Osteoblast (primary cell): ENCODE data around the gene ARHGAP1. TPM values are rescaled to one million over a fixed set of nuclear protein-coding genes. Genes with fewer than 3 reads are reported as not detected.
A peak's percentile ranks its signal among the peaks of the same experiment; 100 is the strongest.

Experiments used
- DNase-seq: peaks from one replicate; pipeline ENCODE4 v3.0.0; 2011; ENCODE audit warnings: low spot score, mixed read lengths; ENCODE audit not compliant: insufficient read length; ENCODE audit errors: missing footprints
- H2AFZ ChIP-seq: 2 replicates; pipeline ENCODE4 v1.6.0; 2011; ENCODE audit warnings: mild to moderate bottlenecking, low read length
- H3K27ac ChIP-seq: 2 replicates; pipeline ENCODE4 v1.5.1; 2011; ENCODE audit warnings: mild to moderate bottlenecking, low read depth, low read length, moderate library complexity
- H3K27me3 ChIP-seq: 2 replicates; pipeline ENCODE4 v1.6.0; 2012; ENCODE audit warnings: mild to moderate bottlenecking, control low read depth, inconsistent platforms, low read length, moderate library complexity; ENCODE audit not compliant: insufficient read depth
- H3K36me3 ChIP-seq: 2 replicates; pipeline ENCODE4 v1.5.1; 2011; ENCODE audit warnings: mild to moderate bottlenecking, low read length, control low read depth, moderate library complexity; ENCODE audit not compliant: insufficient read depth
- H3K4me1 ChIP-seq: 2 replicates; pipeline ENCODE4 v1.5.1; 2011; ENCODE audit warnings: mild to moderate bottlenecking, low read length, control low read depth, moderate library complexity; ENCODE audit not compliant: insufficient read depth
- H3K4me2 ChIP-seq: 2 replicates; pipeline ENCODE4 v1.6.0; 2011; ENCODE audit warnings: mild to moderate bottlenecking, low read length; ENCODE audit not compliant: insufficient read depth
- H3K4me3 ChIP-seq: fragments of 200-600 bp; sonication (generic); 3 replicates; pipeline ENCODE4 v1.5.1; 2012; ENCODE audit warnings: mild to moderate bottlenecking, low read length, inconsistent platforms; ENCODE audit not compliant: insufficient read depth
- H3K79me2 ChIP-seq: 2 replicates; pipeline ENCODE4 v1.6.0; 2012; ENCODE audit warnings: mild to moderate bottlenecking, low read length, control low read depth, inconsistent platforms; ENCODE audit not compliant: insufficient read depth
- H3K9me3 ChIP-seq: 2 replicates; pipeline ENCODE4 v1.5.1; 2011; ENCODE audit warnings: low read depth, low read length, control low read depth
- H4K20me1 ChIP-seq: 2 replicates; pipeline ENCODE4 v1.6.0; 2012; ENCODE audit warnings: mild to moderate bottlenecking, low read length, control low read depth; ENCODE audit not compliant: insufficient read depth
- CTCF ChIP-seq: IDR thresholded peaks from 2 replicates; pipeline ENCODE4 v1.5.1; 2011; ENCODE audit warnings: mild to moderate bottlenecking, low read depth, low read length, moderate library complexity; ENCODE audit errors: extremely low read depth
- total RNA-seq: library from RNA; depleted of rRNA; stranded (reverse); fragments of >200 nt; gene quantifications from 2 replicates; pipeline ENCODE4 v1.2.3, GENCODE V29; 2012

The ARHGAP1 gene
- total RNA-seq, 1 donor = 88.3 TPM

DNA sequence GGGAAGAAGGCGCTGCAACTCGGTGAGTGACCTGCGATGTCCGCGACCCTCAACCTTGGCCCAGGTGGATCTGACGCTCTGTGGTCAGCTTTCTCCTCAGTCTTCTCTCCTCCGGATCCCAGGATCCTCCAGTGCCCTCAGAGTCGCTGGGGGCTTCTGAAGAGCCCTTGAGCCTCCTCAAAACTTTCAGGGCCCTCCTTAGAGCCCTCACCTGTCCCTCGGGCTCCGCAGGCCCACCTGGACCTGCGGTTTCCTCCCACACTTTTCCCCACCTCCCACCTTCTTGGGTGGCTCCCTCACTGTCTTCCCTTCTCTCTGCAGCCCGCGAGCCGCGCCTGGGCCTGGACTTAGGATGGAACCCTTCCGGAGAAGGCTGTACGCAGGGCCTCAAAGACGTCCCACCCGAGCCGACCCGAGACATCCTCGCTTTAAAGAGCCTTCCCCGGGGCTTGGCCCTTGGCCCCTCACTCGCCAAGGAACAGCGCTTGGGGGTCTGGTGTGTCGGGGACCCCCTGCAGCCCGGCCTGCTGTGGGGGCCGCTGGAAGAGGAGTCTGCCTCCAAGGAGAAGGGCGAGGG is 747 bp upstream of the ARHGAP1 start:
- Histone ChIP-seq H3K27ac (peak overlapping the region; percentile 98), H3K79me2 (peaks cover 86% of the 10 kb centered on the region), H2AFZ (peak overlapping the region; percentile 100), H3K36me3 (peaks cover 42% of the 10 kb centered on the region), H3K4me2 (peak overlapping the region; percentile 97), H3K4me3 (peak overlapping the region; percentile 84), H3K4me1 (peaks cover 28% of the 10 kb centered on the region), H3K9me3 (no peaks in the 10 kb centered on the region), H3K27me3 (no peaks in the 10 kb centered on the region), H4K20me1 (peaks cover 28% of the 10 kb centered on the region)
- peak; percentile 47 for DNase-seq
- no peak for TF ChIP-seq CTCF

DNA sequence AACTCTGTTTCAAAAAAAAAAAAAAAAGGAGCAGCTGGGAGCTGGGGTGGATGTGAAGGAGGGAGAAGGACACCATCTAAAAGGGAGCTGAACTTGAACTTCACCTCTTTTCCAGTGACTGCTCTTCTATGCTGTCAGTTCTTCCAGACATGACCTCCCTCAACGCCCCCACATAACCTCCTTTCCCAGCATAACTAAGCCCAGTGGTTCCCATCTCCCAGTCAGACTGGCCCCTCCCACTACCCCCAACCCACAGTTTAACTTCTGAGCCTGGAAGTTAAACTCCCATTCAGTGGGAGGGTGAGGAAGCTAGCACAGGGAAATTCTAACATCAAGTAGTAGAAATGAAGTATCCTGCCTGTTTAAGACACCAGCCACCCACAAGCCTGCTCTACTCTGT is 1.8 kb downstream of the ARHGAP1 start:
- peaks cover 83% of the 10 kb centered on the region for H3K79me2 ChIP-seq
- peaks cover 42% of the 10 kb centered on the region for H3K36me3 ChIP-seq
- peak overlapping the region; percentile 3 for H3K27ac ChIP-seq
- TF ChIP-seq CTCF = no peak
- H3K9me3 ChIP-seq = no peaks in the 10 kb centered on the region
- no peaks in the 10 kb centered on the region for H3K27me3 ChIP-seq
- no peak for DNase-seq
- H3K4me3 ChIP-seq = peak overlapping the region; percentile 84
- peaks cover 36% of the 10 kb centered on the region for H3K4me1 ChIP-seq
- no peak overlapping the region for H2AFZ ChIP-seq
- peak overlapping the region; percentile 87 for H3K4me2 ChIP-seq
- peaks cover 23% of the 10 kb centered on the region for H4K20me1 ChIP-seq

DNA sequence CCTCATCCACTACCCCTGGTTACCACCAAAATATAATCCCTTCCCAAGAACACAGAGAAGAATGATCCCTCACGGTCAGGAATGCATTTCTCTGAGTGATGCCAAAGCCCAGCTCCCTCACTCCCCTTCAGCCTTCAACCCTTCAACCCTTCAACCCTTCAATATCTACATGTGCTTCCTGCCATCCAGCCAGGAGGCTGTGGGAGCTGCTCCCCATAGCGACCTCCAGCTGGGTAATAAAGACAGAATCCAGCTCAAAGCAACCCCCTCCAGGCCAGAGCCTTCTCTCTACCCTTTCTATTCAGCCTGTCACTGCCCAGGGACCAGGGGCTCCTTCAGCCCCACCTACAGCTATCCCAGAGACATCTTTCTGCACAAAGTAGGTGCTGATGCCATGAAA is 2.7 kb downstream of the ARHGAP1 start:
- Histone ChIP-seq H3K9me3 (no peaks in the 10 kb centered on the region), H3K4me3 (no peak overlapping the region), H3K4me2 (peak overlapping the region; percentile 9), H3K79me2 (peaks cover 75% of the 10 kb centered on the region), H4K20me1 (peaks cover 19% of the 10 kb centered on the region), H3K27me3 (no peaks in the 10 kb centered on the region), H3K36me3 (peaks cover 37% of the 10 kb centered on the region), H2AFZ (no peak overlapping the region), H3K4me1 (peaks cover 36% of the 10 kb centered on the region), H3K27ac (peak overlapping the region; percentile 52)
- DNase-seq = no peak
- no peak for TF ChIP-seq CTCF

- Histone ChIP-seq H3K27ac (peak overlapping the region; percentile 52), H3K79me2 (peaks cover 71% of the 10 kb centered on the region), H3K4me2 (peak overlapping the region; percentile 9), H4K20me1 (peaks cover 16% of the 10 kb centered on the region), H2AFZ (no peak overlapping the region), H3K4me3 (no peak overlapping the region), H3K9me3 (no peaks in the 10 kb centered on the region), H3K36me3 (peaks cover 33% of the 10 kb centered on the region), H3K4me1 (peaks cover 36% of the 10 kb centered on the region), H3K27me3 (no peaks in the 10 kb centered on the region)
- no peak for TF ChIP-seq CTCF
- DNase-seq = peak; percentile 83
These were observed 3.1 kb downstream of the ARHGAP1 start for GRCh38 chr11:46697303-46697702.
